Globus pallidus (tissue), 1 donor: ENCODE data around the gene FRMD5.
A peak's percentile ranks its signal among the peaks of the same experiment; 100 is the strongest.
"Not testable (repeated sequence)": the region's sequence is repeated elsewhere in the genome, so short reads cannot be mapped to it uniquely, and the experiment has no call there.

Source experiments
- DNase-seq: peaks from one replicate; pipeline ENCODE4 v3.0.0-alpha.2; 2015; ENCODE audit warnings: low spot score

FRMD5 gene

GRCh38 chr15:43887901-43888300 lies 307.2 kb downstream of the FRMD5 start:
- no peak for DNase-seq

DNA sequence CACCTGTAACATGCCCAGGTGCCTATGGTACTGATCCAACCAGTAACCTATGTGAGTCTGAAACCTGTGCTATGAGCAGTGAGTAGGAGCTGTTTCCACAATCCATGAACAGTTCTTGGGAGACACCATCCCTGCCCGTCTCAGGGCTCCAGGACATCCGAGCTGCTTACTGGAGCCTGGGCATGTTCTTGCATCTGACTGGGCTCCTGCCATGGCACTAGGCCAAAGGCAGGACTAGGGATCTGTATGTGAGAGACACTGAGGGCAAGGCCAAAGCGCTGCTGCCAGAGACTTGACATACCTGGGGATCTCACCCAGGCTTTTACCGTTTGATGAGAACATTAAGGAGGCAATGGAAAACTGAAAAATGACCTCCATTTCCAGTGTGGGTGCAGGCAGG lies 308.5 kb downstream of the FRMD5 start:
- no peak for DNase-seq

GRCh38 chr15:43883571-43883970 lies 311.5 kb downstream of the FRMD5 start:
- DNase-seq = no peak

GRCh38 chr15:43881944-43882343 lies 313.1 kb downstream of the FRMD5 start:
- no peak for DNase-seq

DNA sequence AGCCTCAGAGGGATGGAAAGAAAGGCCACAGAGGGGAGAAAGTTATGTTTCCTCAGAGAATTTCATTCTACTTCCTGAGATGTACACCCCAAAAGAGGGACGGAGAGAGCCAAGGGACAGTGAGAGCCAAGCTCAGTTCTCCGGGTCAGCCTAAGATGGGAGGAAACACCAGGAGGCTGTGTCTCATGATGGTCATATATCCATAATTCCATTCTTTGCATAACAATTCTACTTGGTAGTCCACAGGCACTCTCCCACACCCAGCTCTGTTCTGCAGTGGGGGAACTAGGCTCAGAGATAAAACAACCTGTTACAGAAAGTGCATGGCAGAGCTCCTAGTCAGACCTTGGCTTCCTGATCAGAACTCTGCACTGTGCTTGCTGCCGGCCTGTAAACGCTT lies 313.8 kb downstream of the FRMD5 start:
- DNase-seq = no peak

DNA sequence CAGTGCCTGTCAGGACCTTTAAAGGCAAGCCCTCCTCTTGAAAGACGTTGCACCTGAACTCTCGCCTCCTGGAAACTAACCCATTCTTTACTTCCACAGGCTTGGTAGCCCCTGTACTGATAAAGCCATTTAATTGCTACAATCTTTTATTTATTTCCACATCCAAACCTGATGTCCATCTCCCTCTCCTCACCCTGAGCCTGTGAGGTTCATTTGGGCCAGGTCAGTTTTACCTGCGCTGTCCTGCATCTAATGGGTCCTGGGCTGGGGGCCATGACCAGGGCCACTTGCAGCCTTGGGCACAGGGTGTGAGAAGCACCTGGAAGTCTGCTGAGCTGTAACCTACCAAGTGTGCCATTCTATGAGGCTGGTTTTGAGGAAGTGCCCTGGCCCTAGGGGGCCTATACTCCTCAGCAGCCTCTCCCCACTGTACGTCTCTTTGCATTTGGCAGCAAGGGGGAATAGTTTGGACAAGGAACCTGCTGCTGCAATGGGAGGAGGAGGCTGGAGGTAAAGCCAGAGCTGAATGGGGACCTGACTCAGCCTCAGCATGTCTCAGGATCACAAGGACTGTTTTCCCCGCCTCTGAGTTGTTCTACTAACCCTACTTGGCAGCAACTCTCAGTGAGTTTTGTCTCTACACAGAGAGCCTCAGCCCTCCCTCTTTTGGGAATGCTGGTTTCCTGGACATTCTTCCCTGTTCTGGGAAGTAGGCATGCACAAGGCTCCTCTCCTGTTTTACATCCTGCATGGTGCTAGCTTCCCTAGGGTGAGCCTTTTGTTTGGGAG lies 314.5 kb downstream of the FRMD5 start:
- no peak for DNase-seq

DNA sequence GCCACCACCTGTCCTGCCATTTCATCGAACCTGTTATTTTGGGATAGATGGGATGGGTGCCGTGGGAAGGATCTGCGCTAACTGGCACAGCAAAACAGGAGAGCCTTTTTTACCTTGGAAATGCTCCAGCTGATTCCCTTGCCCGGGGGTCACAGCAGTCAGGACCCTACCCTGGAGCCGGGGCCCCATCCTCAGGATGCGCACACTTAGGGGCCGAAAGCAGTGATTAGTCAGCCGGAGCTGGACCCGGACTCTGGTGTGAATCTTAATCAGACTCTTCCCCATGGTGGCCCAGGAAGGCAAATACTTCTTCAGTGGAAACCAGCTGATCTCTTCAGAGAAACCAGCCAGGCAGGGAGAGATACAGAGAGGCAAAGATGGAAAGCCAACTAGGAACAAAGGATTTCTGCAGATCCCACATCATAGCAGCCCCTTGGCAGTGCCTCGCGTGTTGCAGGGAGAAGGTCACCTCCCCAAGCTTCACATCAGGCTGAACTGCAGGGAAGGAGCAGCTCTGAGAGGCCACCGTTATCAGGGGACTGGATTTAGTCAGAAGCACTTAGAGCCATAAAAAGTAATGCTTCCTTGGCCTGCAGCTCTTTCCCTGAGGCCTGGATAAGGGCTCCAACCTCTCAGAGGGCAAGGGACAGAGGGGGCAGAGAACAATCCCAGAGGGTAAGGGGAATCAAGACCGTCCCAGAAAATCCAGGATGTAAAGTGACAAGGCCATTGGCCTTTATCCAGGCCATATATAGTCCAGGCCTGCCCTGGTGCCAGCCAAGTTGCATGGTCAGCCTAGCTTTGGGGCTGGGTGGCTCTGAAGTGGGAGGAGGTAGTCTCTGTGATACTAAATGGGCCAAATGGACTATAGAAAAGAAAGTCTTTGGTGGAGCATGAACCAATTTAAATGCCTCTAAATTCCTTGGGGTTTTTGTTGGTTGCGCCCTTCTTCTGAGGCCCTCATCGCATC lies 315.4 kb downstream of the FRMD5 start:
- no peak for DNase-seq

GRCh38 chr15:43878446-43878845 lies 316.6 kb downstream of the FRMD5 start:
- DNase-seq = no peak

DNA sequence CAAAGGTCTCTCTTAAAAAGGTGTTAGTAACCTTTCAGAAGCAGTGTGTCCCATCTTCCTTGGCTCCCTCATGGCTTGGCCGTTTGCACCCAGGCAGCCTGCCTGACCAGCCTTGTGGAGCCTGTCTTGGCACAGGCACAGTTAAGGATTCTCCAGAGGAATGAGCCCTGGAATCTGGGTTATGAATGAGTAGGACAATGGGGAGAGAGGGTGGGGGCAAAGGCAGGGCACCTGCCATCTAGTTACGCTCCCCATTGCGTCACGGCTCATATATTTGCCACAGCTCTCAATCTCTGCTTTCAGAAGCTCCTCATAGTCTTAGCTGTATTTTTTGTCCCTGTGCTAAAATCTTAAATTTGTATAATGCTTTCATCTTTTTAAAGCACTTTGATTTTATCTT lies 317.7 kb downstream of the FRMD5 start:
- DNase-seq = no peak

DNA sequence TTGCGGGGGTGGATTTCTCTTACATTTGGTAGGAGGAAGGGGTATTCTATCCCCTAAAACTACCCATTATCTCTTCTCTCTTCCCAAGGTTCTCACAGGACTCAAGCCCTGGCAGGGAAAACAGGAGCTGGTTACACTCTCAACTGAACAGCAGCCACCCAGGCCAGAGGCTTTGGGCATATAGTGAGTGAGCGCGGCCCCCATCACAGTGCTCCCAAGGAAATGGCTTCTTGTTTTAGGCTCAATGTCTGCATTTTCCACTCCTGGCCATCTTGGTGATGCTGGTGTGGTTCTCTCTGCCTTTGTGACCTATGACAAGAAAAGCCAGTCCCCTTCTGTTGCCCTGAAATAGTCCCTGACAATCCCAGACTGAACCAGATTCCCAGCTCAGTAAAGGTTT lies 318.2 kb downstream of the FRMD5 start:
- no peak for DNase-seq

- DNase-seq = no peak
These were observed 321.4 kb downstream of the FRMD5 start for GRCh38 chr15:43873651-43874050.

- DNase-seq = peak; percentile 86
These were observed 322.6 kb downstream of the FRMD5 start for GRCh38 chr15:43872416-43873020.

GRCh38 chr15:43871835-43872234 lies 323.2 kb downstream of the FRMD5 start:
- no peak for DNase-seq

DNA sequence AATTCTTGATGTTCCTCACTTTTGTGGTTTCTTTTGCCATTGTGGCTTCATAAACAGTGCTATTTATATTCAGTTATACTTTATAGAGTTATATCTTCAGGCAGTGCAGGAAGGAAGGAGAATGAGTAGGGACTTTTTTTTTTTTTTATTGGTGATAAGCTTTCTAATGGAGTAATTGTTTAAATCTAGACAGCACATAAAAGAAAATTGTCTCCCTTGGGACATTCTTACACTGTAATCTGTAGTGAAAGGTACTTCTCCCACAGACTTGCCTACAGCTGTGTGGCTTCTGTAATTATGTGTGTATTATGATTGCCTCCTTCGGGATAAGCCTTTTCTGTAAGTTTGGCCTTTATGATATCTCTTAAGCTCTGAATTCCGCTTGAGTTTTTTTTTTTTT lies 326.7 kb downstream of the FRMD5 start:
- no peak for DNase-seq

- DNase-seq = no peak
These were observed 328.0 kb downstream of the FRMD5 start for GRCh38 chr15:43867096-43867495.

DNA sequence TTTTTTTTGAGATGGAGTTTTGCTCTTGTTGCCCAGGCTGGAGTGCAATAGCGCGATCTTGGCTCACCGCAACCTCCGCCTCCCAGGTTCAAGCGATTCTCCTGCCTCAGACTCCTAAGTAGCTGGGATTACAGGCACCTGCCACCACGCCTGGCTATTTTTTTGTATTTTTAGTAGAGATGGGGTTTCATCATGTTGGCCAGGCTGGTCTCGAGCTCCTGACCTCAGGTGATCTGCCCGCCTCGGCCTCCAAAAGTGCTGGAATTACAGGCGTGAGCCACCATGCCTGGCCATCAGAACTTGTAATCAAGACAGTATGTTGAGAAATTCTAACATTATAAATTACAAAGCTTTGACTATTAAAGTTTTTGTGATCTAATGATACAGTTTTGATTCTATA lies 328.4 kb downstream of the FRMD5 start:
- DNase-seq = not testable (repeated sequence)

DNA sequence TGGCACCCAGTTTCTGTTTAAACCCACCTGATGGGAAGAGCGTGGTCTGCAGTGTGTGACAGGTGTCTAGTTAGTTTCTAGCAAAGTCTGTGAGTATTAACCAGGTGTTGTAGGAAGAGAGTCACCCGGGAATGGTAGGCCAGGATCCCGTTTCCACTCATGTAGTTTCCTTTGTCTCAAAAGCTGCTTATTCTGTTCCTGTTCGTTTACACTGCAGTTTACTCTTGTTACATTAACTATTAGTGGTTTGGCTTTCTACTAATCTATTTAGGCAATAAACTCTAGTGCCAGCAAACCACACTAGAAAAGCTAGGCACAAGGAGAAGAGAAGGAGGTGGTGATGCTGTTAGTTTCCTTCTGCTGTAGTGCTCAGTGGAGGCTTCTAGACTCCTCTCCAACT lies 335.5 kb downstream of the FRMD5 start:
- no peak for DNase-seq

GRCh38 chr15:43854801-43855200 lies 340.3 kb downstream of the FRMD5 start:
- no peak for DNase-seq

- DNase-seq = no peak
These were observed 342.5 kb downstream of the FRMD5 start for GRCh38 chr15:43852607-43853006.

GRCh38 chr15:43851251-43851650 lies 343.8 kb downstream of the FRMD5 start:
- DNase-seq = no peak

GRCh38 chr15:43845421-43845820 lies 349.6 kb downstream of the FRMD5 start:
- no peak for DNase-seq

DNA sequence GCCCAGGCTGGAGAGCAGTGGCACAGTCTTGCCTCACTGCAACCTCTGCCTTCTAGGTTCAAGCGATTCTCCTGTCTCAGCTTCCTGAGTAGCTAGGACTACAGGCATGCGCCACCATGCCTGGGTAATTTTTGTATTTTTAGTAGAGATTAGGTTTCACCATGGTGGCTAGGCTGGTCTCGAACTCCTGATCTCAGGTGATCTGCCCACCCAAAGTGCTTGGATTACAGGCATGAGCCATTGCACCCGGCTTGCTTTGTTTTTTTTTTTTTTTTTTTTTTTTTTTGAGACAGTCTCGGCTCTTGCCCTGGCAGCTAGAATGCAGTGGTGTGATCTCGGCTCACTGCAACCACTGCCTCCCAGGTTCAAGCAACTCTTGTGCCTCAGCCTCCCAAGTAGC lies 362.6 kb downstream of the FRMD5 start:
- not testable (repeated sequence) for DNase-seq
